SK-N-SH treated with all-trans-retinoic acid at 6 μM for 48 hours (cell line): ENCODE measurements around the gene DNAJC28.

Experiments used
- ATAC-seq: fragments of 200-7000 bp; cut with Tn5 transposase; 3 replicates; pipeline ENCODE4 v1.9.1; 2020; ENCODE audit warnings: mild to moderate bottlenecking, moderate library complexity
- ARNTL ChIP-seq: fragments of 450-650 bp; formaldehyde crosslinking; IDR thresholded peaks from 2 replicates; pipeline ENCODE4 v1.5.0; 2020; ENCODE audit warnings: low read depth, mild to moderate bottlenecking, moderate library complexity, borderline replicate concordance
- ESRRG ChIP-seq: fragments of 250-450 bp; sonication (Bioruptor Pico); IDR thresholded peaks from 2 replicates; pipeline ENCODE4 v1.6.1; 2021; ENCODE audit warnings: mild to moderate bottlenecking
- GLIS3 ChIP-seq: fragments of 250-450 bp; sonication (Bioruptor Pico); IDR thresholded peaks from 2 replicates; pipeline ENCODE4 v1.5.0; 2020; ENCODE audit warnings: mild to moderate bottlenecking, moderate library complexity
- ISL1 ChIP-seq: fragments of 250-450 bp; sonication (Bioruptor Pico); IDR thresholded peaks from 2 replicates; pipeline ENCODE4 v2.1.2; 2022; ENCODE audit warnings: mild to moderate bottlenecking, moderate library complexity
- OSR1 ChIP-seq: fragments of 250-450 bp; sonication (Bioruptor Pico); IDR thresholded peaks from 2 replicates; pipeline ENCODE4 v1.8.0; 2022; ENCODE audit warnings: moderate library complexity, mild to moderate bottlenecking, inconsistent platforms
- PPARA ChIP-seq: fragments of 250-450 bp; sonication (Bioruptor Pico); IDR thresholded peaks from 2 replicates; pipeline ENCODE4 v1.5.0; 2020; ENCODE audit warnings: mild to moderate bottlenecking, borderline replicate concordance
- RARB ChIP-seq: fragments of 250-450 bp; sonication (Bioruptor Pico); IDR thresholded peaks from 2 replicates; pipeline ENCODE4 v1.8.0; 2021; ENCODE audit warnings: mild to moderate bottlenecking, moderate library complexity
- SNAI2 ChIP-seq: fragments of 250-450 bp; sonication (Bioruptor Pico); IDR thresholded peaks from 2 replicates; pipeline ENCODE4 v1.5.0; 2020; ENCODE audit warnings: mild to moderate bottlenecking, moderate library complexity
- TCF4 ChIP-seq: fragments of 250-450 bp; sonication (Bioruptor Pico); IDR thresholded peaks from 2 replicates; pipeline ENCODE4 v1.8.0; 2021; ENCODE audit warnings: mild to moderate bottlenecking, moderate library complexity, borderline replicate concordance
- TOX ChIP-seq: fragments of 250-450 bp; sonication (Bioruptor Pico); IDR thresholded peaks from 2 replicates; pipeline ENCODE4 v1.8.0; 2021; ENCODE audit warnings: mild to moderate bottlenecking, moderate library complexity, borderline replicate concordance
- TSHZ2 ChIP-seq: fragments of 250-450 bp; sonication (Bioruptor Pico); IDR thresholded peaks from 2 replicates; pipeline ENCODE4 v1.5.0; 2020; ENCODE audit warnings: mild to moderate bottlenecking, moderate library complexity
- ZC3H10 ChIP-seq: fragments of 250-450 bp; sonication (Bioruptor Pico); IDR thresholded peaks from 2 replicates; pipeline ENCODE4 v1.5.1; 2021; ENCODE audit warnings: mild to moderate bottlenecking, moderate library complexity
- ZFP3 ChIP-seq: fragments of 250-450 bp; sonication (Bioruptor Pico); IDR thresholded peaks from 2 replicates; pipeline ENCODE4 v1.5.0; 2020; ENCODE audit warnings: mild to moderate bottlenecking, moderate library complexity
- ZFP30 ChIP-seq: fragments of 450-650 bp; formaldehyde crosslinking; IDR thresholded peaks from 2 replicates; pipeline ENCODE4 v1.5.0; 2022; ENCODE audit warnings: mild to moderate bottlenecking, moderate library complexity
- ZNF565 ChIP-seq: fragments of 450-650 bp; formaldehyde crosslinking; conservative IDR thresholded peaks from 2 replicates; pipeline ENCODE4 v1.5.0; 2020; ENCODE audit warnings: low read depth, mild to moderate bottlenecking, moderate library complexity
- ZNF70 ChIP-seq: fragments of 450-650 bp; formaldehyde crosslinking; IDR thresholded peaks from 2 replicates; pipeline ENCODE4 v1.5.0; 2020; ENCODE audit warnings: mild to moderate bottlenecking, moderate library complexity
- ZNF8 ChIP-seq: fragments of 450-650 bp; formaldehyde crosslinking; IDR thresholded peaks from 2 replicates; pipeline ENCODE4 v1.5.0; 2020; ENCODE audit warnings: mild to moderate bottlenecking, moderate library complexity
- TF ChIP-seq, protein P1 (sequence below): fragments of 250-450 bp; sonication (Bioruptor Pico); IDR thresholded peaks from 2 replicates; pipeline ENCODE4 v1.8.0; 2020; ENCODE audit warnings: mild to moderate bottlenecking, moderate library complexity, borderline replicate concordance
- TF ChIP-seq, protein P2 (sequence below): fragments of 250-450 bp; sonication (Bioruptor Pico); IDR thresholded peaks from 2 replicates; pipeline ENCODE4 v1.5.1; 2020; ENCODE audit warnings: low read depth, mild to moderate bottlenecking, moderate library complexity
- TF ChIP-seq, protein P3 (sequence below): fragments of 250-450 bp; sonication (Bioruptor Pico); IDR thresholded peaks from 2 replicates; pipeline ENCODE4 v1.8.0; 2021; ENCODE audit warnings: low read depth, mild to moderate bottlenecking, moderate library complexity, borderline replicate concordance
- TF ChIP-seq, protein P4 (sequence below): fragments of 250-450 bp; sonication (Bioruptor Pico); IDR thresholded peaks from 2 replicates; pipeline ENCODE4 v1.5.1; 2021; ENCODE audit warnings: mild to moderate bottlenecking, moderate library complexity

Gene DNAJC28

GRCh38 chr21:33477066-33477465 lies 14.4 kb downstream of the DNAJC28 start:
- ATAC-seq = no peak
- TF ChIP-seq, protein P1, sequence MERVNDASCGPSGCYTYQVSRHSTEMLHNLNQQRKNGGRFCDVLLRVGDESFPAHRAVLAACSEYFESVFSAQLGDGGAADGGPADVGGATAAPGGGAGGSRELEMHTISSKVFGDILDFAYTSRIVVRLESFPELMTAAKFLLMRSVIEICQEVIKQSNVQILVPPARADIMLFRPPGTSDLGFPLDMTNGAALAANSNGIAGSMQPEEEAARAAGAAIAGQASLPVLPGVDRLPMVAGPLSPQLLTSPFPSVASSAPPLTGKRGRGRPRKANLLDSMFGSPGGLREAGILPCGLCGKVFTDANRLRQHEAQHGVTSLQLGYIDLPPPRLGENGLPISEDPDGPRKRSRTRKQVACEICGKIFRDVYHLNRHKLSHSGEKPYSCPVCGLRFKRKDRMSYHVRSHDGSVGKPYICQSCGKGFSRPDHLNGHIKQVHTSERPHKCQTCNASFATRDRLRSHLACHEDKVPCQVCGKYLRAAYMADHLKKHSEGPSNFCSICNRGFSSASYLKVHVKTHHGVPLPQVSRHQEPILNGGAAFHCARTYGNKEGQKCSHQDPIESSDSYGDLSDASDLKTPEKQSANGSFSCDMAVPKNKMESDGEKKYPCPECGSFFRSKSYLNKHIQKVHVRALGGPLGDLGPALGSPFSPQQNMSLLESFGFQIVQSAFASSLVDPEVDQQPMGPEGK (CRISPR knock-in tag) = no peak
- TF ChIP-seq OSR1 (CRISPR knock-in tag) (no peak), ZNF8 (no peak), TOX (CRISPR knock-in tag) (no peak), ZFP3 (CRISPR knock-in tag) (no peak)
- TF ChIP-seq, protein P2, sequence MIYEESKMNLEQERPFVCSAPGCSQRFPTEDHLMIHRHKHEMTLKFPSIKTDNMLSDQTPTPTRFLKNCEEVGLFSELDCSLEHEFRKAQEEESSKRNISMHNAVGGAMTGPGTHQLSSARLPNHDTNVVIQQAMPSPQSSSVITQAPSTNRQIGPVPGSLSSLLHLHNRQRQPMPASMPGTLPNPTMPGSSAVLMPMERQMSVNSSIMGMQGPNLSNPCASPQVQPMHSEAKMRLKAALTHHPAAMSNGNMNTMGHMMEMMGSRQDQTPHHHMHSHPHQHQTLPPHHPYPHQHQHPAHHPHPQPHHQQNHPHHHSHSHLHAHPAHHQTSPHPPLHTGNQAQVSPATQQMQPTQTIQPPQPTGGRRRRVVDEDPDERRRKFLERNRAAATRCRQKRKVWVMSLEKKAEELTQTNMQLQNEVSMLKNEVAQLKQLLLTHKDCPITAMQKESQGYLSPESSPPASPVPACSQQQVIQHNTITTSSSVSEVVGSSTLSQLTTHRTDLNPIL (CRISPR knock-in tag) = no peak

DNA sequence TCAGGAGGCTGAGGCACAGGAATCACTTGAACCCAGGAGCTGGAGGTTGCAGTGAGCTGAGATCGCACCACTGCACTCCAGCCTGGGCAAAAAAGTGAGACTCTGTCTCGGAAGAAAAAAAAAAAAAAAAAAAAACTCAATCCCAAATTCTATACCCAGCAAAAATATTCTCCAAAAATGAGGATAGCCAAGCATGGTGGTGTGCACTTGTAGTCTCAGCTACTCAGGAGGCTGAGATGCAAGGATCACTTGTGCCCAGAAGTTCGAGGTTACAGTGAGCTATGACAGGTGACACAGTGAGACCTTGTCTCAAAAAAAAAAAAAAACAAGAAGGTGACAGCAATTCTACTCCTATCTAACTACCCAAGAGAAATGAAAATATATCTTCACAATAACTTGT lies 18.2 kb downstream of the DNAJC28 start:
- ATAC-seq = no peak
- TF ChIP-seq, protein P1 (CRISPR knock-in tag) = no peak
- TF ChIP-seq ZC3H10 (CRISPR knock-in tag) (no peak), RARB (CRISPR knock-in tag) (no peak), TCF4 (CRISPR knock-in tag) (no peak), ZFP3 (CRISPR knock-in tag) (no peak), ZFP30 (CRISPR knock-in tag) (no peak), TSHZ2 (CRISPR knock-in tag) (no peak), TOX (CRISPR knock-in tag) (no peak), ZNF565 (CRISPR knock-in tag) (no peak), ISL1 (CRISPR knock-in tag) (no peak), ZNF8 (no peak), ESRRG (CRISPR knock-in tag) (no peak), GLIS3 (no peak), ZNF70 (CRISPR knock-in tag) (no peak), SNAI2 (CRISPR knock-in tag) (no peak), ARNTL (no peak), PPARA (CRISPR knock-in tag) (no peak)
- TF ChIP-seq, protein P3, sequence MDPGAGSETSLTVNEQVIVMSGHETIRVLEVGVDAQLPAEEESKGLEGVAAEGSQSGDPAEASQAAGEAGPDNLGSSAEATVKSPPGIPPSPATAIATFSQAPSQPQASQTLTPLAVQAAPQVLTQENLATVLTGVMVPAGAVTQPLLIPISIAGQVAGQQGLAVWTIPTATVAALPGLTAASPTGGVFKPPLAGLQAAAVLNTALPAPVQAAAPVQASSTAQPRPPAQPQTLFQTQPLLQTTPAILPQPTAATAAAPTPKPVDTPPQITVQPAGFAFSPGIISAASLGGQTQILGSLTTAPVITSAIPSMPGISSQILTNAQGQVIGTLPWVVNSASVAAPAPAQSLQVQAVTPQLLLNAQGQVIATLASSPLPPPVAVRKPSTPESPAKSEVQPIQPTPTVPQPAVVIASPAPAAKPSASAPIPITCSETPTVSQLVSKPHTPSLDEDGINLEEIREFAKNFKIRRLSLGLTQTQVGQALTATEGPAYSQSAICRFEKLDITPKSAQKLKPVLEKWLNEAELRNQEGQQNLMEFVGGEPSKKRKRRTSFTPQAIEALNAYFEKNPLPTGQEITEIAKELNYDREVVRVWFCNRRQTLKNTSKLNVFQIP (CRISPR knock-in tag) = no peak
- TF ChIP-seq, protein P2 (CRISPR knock-in tag) = no peak
- TF ChIP-seq, protein P4, sequence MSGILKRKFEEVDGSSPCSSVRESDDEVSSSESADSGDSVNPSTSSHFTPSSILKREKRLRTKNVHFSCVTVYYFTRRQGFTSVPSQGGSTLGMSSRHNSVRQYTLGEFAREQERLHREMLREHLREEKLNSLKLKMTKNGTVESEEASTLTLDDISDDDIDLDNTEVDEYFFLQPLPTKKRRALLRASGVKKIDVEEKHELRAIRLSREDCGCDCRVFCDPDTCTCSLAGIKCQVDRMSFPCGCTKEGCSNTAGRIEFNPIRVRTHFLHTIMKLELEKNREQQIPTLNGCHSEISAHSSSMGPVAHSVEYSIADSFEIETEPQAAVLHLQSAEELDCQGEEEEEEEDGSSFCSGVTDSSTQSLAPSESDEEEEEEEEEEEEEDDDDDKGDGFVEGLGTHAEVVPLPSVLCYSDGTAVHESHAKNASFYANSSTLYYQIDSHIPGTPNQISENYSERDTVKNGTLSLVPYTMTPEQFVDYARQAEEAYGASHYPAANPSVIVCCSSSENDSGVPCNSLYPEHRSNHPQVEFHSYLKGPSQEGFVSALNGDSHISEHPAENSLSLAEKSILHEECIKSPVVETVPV = no peak
